Tibial nerve (tissue), 4 donors: ENCODE results near the gene PWWP2B. TPM values are rescaled to one million over a fixed set of nuclear protein-coding genes. Genes with fewer than 3 reads are reported as not detected.

Source experiments
- DNase-seq, 2 donors: peaks; one replicate each; pipeline ENCODE4 v3.0.0-alpha.2; 2019; ENCODE audit warnings: low spot score in 2 of 2
- H3K27ac ChIP-seq, 4 donors: fragments of 200-600 bp; sonication (generic) in 3 of 4; one replicate each; pipeline ENCODE4 v1.5.1; 2017 to 2019; ENCODE audit warnings: mild to moderate bottlenecking in 1 of 4
- H3K27me3 ChIP-seq, 2 donors: fragments of 200-600 bp; sonication (generic) in 1 of 2; one replicate each; pipeline versions ENCODE4 v1.5.1 to v1.6.0; 2017 to 2019
- H3K36me3 ChIP-seq, 3 donors: fragments of 200-600 bp; sonication (generic); one replicate each; pipeline ENCODE4 v1.5.1; 2018 to 2019
- H3K4me1 ChIP-seq, 4 donors: fragments of 200-600 bp; sonication (generic) in 3 of 4; one replicate each; pipeline ENCODE4 v1.5.1; 2017 to 2019
- H3K4me3 ChIP-seq, 4 donors: fragments of 200-600 bp; sonication (generic) in 3 of 4; one replicate each; pipeline ENCODE4 v1.5.1; 2017 to 2019; ENCODE audit warnings: mild to moderate bottlenecking in 1 of 4, moderate library complexity in 1 of 4
- H3K9me3 ChIP-seq, 4 donors: fragments of 200-600 bp; sonication (generic) in 3 of 4; one replicate each; pipeline ENCODE4 v1.5.1; 2017 to 2019
- EP300 ChIP-seq, 2 donors: sonication (generic); formaldehyde crosslinking; IDR thresholded peaks; one replicate each; pipeline ENCODE4 v1.6.1; 2017; ENCODE audit warnings: antibody characterized with exemption in 2 of 2, mild to moderate bottlenecking in 1 of 2
- POLR2A ChIP-seq, 2 donors: fragments of 450-650 bp; IDR thresholded peaks; one replicate each; pipeline ENCODE4 v1.6.1; 2017; ENCODE audit warnings: antibody characterized with exemption in 2 of 2, mild to moderate bottlenecking in 2 of 2, moderate library complexity in 2 of 2
- WGBS, 2 donors: methylation state at CpG; one replicate each; pipeline ENCODE4 v1.1.5; 2018; 5-methylcytosine and 5-hydroxymethylcytosine counted together
- total RNA-seq, 4 donors: library from RNA; depleted of rRNA; stranded (reverse); fragments of >200 nt; gene quantifications; one replicate each; pipeline ENCODE4 v1.1.0, GENCODE V29; 2016
- TF ChIP-seq, protein P1 (sequence below), 5 experiments: fragments of 200-600 bp in 3 of 5; fragments of 450-650 bp in 2 of 5; sonication (generic) in 3 of 5; IDR thresholded peaks; one replicate each; pipeline ENCODE4 v1.5.1; 2016 to 2019; ENCODE audit warnings: antibody characterized with exemption in 5 of 5, mild to moderate bottlenecking in 3 of 5, moderate library complexity in 2 of 5

PWWP2B gene
- total RNA-seq, 4 donors from 2014 or later, result 12.6 to 23.7 (median 15.1) TPM

DNA sequence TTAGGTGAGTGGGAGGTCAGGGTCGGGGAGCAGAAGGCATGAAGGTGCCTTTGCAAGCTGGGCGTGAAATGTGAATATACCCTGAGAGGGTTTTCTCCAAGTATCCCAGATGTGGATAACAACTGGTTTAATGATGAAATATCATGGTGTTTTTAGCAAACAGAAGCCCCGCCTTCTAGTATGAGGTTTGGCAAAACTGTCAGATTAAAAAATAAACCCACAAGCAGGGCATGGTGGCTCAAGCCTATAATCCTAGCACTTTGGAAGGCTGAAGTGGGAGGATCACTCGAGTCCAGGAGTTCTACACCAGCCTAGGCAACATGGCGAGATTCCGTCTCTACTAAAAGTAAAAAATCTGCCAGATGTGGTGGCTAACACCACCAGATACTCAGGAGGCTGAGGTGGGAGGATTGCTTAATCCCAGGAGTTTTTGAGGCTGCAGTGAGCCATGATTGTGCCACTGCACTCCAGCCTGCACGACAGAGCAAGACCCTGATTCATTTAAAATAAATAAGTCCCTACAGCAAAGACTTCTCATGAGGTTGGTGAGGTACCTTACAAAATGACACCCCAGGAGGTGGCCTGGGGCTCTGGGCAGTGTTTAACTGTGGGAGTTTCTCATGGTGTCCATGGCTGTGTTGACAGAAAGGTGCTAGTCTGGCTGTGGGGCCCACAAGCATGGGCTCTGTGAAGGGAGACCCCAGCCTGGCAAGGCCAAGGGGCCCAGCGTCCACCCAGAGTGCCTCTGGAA is 6.7 kb upstream of the PWWP2B start:
- Histone ChIP-seq H3K9me3 (no peaks in the 10 kb centered on the region), H3K27me3 (no peaks in the 10 kb centered on the region), H3K27ac (no peak overlapping the region), H3K4me3 (no peak overlapping the region), H3K36me3 (no peaks in the 10 kb centered on the region), H3K4me1 (peaks cover 0 to 29% (median 10%) of the 10 kb centered on the region in 4 donors)
- DNase-seq, result no peak
- WGBS, 2 donors, result 73 to 81% methylated on average over 8 of the region's 8 CpGs
- TF ChIP-seq POLR2A (IDR thresholded peaks at IDR 0.05), result no peak
- TF ChIP-seq, protein P1, sequence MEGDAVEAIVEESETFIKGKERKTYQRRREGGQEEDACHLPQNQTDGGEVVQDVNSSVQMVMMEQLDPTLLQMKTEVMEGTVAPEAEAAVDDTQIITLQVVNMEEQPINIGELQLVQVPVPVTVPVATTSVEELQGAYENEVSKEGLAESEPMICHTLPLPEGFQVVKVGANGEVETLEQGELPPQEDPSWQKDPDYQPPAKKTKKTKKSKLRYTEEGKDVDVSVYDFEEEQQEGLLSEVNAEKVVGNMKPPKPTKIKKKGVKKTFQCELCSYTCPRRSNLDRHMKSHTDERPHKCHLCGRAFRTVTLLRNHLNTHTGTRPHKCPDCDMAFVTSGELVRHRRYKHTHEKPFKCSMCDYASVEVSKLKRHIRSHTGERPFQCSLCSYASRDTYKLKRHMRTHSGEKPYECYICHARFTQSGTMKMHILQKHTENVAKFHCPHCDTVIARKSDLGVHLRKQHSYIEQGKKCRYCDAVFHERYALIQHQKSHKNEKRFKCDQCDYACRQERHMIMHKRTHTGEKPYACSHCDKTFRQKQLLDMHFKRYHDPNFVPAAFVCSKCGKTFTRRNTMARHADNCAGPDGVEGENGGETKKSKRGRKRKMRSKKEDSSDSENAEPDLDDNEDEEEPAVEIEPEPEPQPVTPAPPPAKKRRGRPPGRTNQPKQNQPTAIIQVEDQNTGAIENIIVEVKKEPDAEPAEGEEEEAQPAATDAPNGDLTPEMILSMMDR (IDR thresholded peaks at IDR 0.05), result no peak
- no peak for TF ChIP-seq EP300 (IDR thresholded peaks at IDR 0.05)

DNA sequence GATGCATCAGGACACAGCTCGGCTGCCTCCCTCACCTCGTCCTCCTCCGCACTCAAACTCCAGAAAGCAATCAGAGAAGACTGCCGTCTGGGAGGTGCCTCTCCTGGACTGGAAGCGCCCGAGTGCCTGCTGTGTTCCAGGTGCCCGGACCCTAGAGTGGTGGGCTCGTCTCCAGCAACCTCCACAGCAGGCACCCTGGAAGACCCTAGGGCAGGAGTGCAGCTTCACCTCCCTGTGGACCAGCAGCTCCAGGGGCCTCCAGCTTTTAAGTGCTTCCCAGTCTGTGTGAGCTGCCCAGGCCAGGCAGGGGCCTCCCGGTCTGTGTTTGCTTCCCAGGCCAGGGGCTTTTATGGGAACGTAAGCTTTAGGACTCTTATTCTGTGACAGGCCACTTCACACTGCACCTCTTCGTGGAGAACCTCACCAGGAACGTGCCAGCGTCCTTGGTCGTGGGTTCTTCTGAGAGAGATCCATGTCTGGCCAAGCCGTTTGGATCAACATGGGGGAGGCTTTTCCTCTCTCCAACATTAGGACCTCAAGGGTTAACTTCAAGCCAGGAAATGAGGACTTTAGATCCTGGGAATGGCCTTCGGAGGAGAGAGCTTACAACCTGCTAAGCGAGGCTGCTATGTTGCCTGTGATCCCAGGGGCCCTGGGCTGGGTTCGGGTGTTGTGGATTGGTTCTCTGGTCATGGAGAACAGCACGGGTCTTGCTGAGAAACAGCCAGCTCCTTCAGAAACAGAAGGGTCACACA is 5.9 kb upstream of the PWWP2B start:
- H3K4me3 ChIP-seq, result no peak overlapping the region
- no peaks in the 10 kb centered on the region for H3K36me3 ChIP-seq
- no peak for DNase-seq
- H3K27ac ChIP-seq, result no peak overlapping the region
- WGBS, 2 donors, result 54 to 73% methylated on average over 14 to 19 of the region's 19 CpGs
- H3K9me3 ChIP-seq, result no peaks in the 10 kb centered on the region
- no peaks in the 10 kb centered on the region for H3K27me3 ChIP-seq
- TF ChIP-seq EP300 (IDR thresholded peaks at IDR 0.05) (no peak), POLR2A (IDR thresholded peaks at IDR 0.05) (no peak)
- TF ChIP-seq, protein P1 (IDR thresholded peaks at IDR 0.05), result no peak
- peaks cover 0 to 35% (median 11%) of the 10 kb centered on the region in 4 donors for H3K4me1 ChIP-seq

DNA sequence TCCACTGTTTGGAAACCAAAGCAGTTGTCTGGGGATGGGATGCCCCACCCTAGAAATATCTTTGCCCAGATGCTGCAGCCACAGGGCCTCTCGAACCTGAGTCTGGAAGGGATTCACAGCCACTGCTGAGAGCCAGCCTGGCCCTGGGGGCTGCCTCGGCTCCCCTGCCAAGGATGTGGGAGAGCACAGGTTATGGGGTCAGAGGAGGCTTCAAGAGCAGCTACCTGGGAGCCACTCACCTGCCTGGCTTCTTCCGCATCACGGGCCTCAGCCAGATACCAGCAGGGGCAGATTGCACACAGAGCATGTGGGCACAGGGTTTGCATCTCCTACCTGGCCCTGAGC is 5.4 kb upstream of the PWWP2B start:
- no peaks in the 10 kb centered on the region for H3K27me3 ChIP-seq
- H3K4me1 ChIP-seq, result peaks cover 0 to 35% (median 11%) of the 10 kb centered on the region in 4 donors
- no peak for DNase-seq
- WGBS, 2 donors, result 50 to 98% methylated on average over 1 to 4 of the region's 4 CpGs
- no peak overlapping the region for H3K4me3 ChIP-seq
- no peak for TF ChIP-seq POLR2A (IDR thresholded peaks at IDR 0.05)
- TF ChIP-seq, protein P1 (IDR thresholded peaks at IDR 0.05), result no peak
- no peak for TF ChIP-seq EP300 (IDR thresholded peaks at IDR 0.05)
- no peak overlapping the region for H3K27ac ChIP-seq
- no peaks in the 10 kb centered on the region for H3K36me3 ChIP-seq
- H3K9me3 ChIP-seq, result no peaks in the 10 kb centered on the region

DNA sequence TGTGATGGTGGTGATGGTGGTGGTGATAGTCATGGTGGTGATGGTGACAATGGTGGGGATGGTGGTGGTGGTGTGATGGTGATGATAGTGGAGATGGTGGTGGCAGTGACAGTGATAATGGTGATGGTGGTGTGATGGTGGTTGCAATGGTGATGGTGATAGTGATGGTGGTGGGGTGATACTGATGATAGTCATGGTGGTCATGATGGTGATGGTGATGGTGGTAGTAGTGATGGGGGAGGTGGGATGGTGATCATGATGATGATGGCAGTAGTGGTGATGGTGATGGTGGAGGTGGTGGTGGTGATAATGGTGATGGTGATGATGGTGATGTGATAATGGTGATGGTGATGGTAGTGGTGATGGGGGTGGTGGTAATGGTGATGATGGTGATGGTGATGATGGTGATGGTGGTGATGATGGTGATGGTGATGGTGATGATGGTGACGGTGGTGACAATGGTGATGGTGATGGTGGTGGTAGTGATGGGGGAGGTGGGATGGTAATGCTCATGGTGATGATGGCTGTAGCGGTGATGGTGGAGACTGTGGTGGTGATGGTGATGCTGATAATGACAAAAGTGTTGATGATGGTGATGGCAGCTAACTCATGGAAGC is 4.7 kb upstream of the PWWP2B start:
- H3K4me1 ChIP-seq, result peaks cover 0 to 35% (median 12%) of the 10 kb centered on the region in 4 donors
- 89 to 94% methylated on average over 2 of the region's 2 CpGs for WGBS, 2 donors
- no peak overlapping the region for H3K27ac ChIP-seq
- H3K36me3 ChIP-seq, result no peaks in the 10 kb centered on the region
- H3K27me3 ChIP-seq, result no peaks in the 10 kb centered on the region
- TF ChIP-seq, protein P1 (IDR thresholded peaks at IDR 0.05), result no peak
- TF ChIP-seq POLR2A (IDR thresholded peaks at IDR 0.05), result no peak
- no peak for DNase-seq
- H3K4me3 ChIP-seq, result no peak overlapping the region
- no peaks in the 10 kb centered on the region for H3K9me3 ChIP-seq
